DMS79 treated with DMSO at 0.1 percent for 48 hours (cell line): Measurements from ENCODE around the gene RPL18A.

Experiments
- DNase-seq: peaks from one replicate; lab custom pipeline; 2025; lab: John Stamatoyannopoulos, UW

The RPL18A gene

GRCh38 chr19:17910791-17911360, 51.2 kb downstream of the RPL18A start:
- no peak for DNase-seq
